ENCODE measurements around the gene ZFAND2A.
"Not testable (repeated sequence)": the region's sequence is repeated elsewhere in the genome, so short reads cannot be mapped to it uniquely, and the experiment has no call there.

ZFAND2A gene

GRCh38 chr7:1159891-1160669 lies at the start of gene ZFAND2A:
ZFAND2A (minus strand) TSS chr7:1160196; CDS start chr7:1158212, 1,984 bp downstream.
- peak; percentile 96 for DNase-seq

DNA sequence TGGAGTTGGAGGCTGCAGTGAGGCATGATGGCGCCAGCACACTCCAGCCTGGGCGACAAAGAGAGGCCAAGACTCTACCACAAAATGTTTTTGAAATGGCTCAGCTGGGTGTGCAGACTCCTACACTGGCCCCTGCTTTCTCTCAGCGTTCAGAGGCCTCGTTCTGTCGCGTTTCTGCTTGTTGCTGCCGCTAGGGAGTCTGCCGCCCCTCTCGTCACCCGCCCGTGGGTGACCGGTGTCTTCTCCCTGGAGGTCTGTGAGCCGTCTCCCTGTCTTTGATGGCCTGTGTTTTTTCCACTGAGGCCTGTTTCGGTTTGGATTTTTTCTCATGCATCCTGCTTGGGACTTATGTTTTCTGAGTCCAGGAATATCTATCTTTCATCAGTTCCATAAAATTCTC lies 49.1 kb upstream of the ZFAND2A start:
- DNase-seq, result no peak

GRCh38 chr7:1205742-1206141 lies 45.7 kb upstream of the ZFAND2A start:
- DNase-seq, result not testable (repeated sequence)

GRCh38 chr7:1204460-1205140 lies 44.6 kb upstream of the ZFAND2A start:
- no peak for DNase-seq

DNA sequence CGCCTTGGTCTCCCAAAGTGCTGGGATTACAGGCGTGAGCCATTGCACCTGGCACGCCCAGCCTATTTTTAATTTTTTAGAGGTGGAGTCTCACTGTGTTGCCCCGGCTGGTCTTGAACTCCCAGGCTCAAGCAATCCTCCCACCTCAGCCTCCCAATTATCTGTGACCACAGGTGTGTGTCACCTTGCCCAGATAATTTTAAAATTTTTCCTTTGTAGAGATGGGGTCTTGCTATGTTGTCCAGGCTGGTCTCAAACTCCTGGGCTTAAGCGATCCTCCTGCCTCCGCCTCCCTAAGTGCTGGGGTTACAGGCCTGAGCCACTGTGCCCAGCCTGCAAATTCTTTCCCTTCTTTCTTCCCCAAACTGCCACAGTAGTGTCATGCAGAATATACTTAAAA lies 42.9 kb upstream of the ZFAND2A start:
- not testable (repeated sequence) for DNase-seq

GRCh38 chr7:1201916-1202315 lies 41.9 kb upstream of the ZFAND2A start:
- no peak for DNase-seq

- peak; percentile 47 for DNase-seq
Measured at GRCh38 chr7:1200045-1200444, 40.0 kb upstream of the ZFAND2A start.

DNA sequence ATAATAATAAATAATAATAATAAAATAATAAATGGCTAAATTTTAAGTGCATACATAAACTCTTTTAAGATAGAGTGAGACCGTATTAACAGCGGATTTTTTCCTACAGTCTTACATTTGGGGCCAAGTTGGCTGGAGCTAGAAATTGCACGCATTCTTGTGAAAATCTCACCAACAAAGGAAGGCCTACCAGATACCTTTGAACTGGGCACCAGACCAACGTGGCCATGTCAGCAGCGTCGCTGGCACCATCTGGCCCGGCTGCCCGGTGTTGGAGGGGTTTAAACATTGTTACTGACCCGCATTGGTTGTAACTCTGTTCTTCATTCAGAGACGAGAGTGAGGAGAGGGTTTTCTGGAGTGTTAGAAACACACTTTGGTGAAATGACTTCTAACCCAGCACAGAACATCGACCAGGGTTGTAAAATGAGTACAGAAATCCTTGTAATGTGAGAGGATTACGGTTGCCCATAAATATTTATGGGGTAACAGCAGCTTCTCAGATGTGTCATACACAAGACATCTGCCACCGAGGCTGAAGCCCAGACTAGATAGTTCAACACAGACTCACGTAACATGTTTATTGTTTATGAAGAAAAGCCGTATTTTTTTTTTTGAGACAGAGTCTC lies 38.1 kb upstream of the ZFAND2A start:
- DNase-seq, result no peak

DNA sequence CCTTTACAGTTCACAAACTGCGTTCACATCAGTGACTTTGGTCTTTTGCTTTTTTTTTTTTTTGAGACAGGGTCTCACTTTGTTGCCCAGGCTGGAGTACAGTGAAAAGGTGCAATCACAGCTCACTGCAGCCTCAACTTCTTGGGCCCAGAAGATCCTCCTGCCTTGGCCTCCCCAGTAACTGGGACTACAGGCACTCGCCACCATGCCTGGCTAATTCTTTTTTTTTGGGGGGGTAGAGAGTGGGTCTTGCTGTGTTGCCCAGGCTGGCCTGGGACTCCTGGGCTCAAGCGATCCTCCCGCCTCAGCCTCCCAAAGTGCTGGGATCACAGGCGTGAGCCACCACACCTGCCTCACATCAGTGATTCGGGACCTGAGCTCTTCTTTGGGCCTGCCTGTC lies 37.0 kb upstream of the ZFAND2A start:
- DNase-seq, result no peak

GRCh38 chr7:1196441-1196840 lies 36.4 kb upstream of the ZFAND2A start:
- not testable (repeated sequence) for DNase-seq

DNA sequence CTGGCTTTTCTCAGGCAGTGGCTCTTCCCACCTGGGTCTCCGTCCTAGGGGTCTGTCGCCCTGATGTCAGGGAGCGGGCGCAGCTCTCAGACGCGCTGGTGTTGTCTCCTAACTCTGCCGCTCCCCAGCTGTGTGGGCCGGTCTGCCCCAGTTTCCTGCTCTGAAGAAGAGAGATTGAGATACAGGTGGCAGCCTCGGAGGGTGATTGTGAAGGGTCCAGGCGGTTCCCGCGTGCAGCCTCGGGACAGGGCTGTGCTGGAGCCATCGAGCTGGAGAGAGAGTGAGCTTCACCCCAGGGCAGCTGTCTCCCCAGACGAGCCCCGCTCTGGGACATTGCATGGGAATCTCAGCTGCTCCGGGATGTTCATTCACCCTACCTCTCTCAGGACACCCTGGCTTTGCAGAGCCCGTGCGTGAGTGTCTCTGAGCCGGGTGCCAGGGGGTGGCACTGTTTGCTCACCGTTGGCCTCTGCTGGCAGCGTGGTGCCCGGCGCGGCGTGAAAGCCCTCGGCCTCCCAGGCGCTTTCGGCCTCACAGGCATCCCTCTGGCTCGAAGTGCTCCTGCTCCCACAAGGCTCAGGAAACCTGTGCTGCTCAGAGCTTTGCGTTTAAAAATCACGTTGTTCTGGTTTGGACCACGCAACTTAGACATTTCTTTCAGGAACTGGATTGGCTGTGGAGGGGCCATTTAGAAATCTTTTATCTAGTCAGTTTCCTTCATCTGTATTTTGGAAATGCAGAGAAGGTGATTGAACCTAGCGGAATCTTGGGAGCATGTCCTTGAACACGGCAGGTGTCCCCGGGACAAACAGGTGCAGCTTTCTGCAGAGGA lies 33.8 kb upstream of the ZFAND2A start:
- DNase-seq, result peak; percentile 66

- DNase-seq, result no peak
Measured at GRCh38 chr7:1192171-1192676, 32.2 kb upstream of the ZFAND2A start.

DNA sequence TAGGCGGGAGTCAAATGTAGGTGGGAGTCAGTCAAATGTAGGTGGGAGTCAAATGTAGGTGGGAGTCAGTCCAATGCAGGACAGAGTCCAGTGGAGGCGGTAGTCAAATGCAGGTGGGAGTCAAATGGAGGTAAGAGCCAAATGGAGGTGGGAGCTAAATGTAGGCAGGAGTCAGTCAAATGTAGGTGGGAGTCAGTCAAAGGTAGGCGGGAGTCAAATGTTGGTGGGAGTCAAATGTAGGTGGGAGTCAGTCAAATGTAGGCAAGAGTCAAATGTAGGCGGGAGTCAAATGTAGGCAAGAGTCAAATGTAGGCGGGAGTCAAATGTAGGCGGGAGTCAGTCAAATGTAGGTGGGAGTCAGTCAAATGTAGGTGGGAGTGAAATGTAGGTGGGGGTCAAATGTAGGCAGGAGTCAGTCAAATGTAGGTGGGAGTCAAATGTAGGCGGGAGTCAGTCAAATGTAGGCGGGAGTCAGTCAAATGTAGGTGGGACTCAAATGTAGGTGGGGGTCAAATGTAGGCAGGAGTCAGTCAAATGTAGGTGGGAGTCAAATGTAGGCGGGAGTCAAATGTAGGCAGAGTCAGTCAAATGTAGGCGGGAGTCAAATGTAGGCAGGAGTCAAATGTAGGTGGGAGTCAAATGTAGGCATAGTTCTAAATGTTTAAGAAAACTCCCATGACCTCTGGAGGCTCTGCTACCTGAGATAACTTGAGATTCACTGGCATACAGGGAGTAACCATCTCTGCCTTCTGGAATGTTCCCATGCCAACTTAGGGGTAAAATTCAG lies 30.2 kb upstream of the ZFAND2A start:
- no peak for DNase-seq

GRCh38 chr7:1188720-1189294 lies 28.8 kb upstream of the ZFAND2A start:
- no peak for DNase-seq

- no peak for DNase-seq
Measured at GRCh38 chr7:1187127-1187526, 27.1 kb upstream of the ZFAND2A start.

DNA sequence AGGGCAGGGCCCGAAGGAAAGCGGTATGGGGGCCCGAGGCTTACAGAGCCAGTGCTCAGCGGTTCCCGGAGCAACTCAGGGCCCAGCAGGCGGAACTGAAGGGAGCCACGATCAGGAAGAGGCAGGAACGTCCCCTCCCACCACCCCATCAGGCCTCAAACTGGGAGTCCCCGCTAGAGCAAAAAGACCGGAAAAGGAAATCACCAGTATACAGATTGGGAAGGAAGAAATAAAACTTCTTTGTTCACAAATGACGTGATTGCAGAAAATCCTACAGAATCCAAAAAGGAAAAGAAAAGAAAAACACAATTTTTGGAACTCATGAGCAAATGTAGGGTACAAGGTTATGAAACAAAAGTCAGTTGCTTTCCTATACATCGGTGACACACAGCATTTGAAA lies 21.6 kb upstream of the ZFAND2A start:
- no peak for DNase-seq

GRCh38 chr7:1181031-1181430 lies 21.0 kb upstream of the ZFAND2A start:
- no peak for DNase-seq

DNA sequence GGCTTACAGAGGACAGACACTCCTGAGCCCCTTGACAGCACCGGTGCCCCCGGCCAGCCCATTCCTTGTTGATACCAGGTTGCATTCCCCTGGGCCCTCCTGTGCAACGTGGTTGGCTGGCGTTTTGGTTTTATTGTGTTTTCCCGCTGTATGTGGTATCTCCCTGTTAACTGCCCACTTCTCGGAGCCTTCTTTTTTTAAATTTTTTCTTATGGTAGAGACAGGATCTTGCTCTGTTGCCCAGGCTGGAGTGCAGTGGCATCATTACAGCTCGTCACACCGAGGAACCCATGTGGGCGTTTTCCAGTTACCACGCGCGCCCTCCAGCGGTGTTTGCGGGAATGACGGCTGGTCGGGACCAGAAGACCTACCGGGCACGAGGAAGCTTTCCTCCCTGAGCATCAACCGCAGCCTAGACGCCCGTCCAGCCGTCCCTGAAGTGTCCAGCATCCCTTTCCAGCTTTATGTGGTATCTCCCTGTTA lies 16.9 kb upstream of the ZFAND2A start:
- DNase-seq, result no peak

- peak; percentile 41 for DNase-seq
Measured at GRCh38 chr7:1175967-1176851, 16.2 kb upstream of the ZFAND2A start.

DNA sequence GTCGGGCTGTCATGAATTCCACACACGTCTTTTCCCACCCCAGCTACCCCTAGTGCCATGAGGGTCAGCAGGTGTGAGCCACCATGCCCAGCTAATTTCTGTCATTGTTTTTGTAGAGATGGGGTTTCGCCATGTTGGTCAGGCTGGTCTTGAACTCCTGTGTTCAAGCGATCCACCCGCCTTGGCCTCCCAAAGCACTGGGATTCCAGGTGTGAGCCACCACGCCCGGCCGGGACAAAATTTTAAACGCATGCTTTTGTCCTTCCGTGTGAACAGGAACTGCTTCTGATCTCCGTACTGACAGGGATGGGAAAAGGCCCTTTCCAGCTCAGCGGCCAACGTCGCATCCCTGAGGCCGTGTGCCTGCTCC lies 15.6 kb upstream of the ZFAND2A start:
- DNase-seq, result no peak

Measured in NCI-H1105 (cell line).